ENCODE data around the gene SMPD3. TPM values are rescaled to one million over a fixed set of nuclear protein-coding genes. Genes with fewer than 3 reads are reported as not detected.
"Not testable (repeated sequence)": the region's sequence is repeated elsewhere in the genome, so short reads cannot be mapped to it uniquely, and the experiment has no call there.

SMPD3 gene
- total RNA-seq (under 1 TPM; 0.70 to 0.99 TPM), total RNA-seq (3.8 to 5.7 reads per million in 2 donors)

DNA sequence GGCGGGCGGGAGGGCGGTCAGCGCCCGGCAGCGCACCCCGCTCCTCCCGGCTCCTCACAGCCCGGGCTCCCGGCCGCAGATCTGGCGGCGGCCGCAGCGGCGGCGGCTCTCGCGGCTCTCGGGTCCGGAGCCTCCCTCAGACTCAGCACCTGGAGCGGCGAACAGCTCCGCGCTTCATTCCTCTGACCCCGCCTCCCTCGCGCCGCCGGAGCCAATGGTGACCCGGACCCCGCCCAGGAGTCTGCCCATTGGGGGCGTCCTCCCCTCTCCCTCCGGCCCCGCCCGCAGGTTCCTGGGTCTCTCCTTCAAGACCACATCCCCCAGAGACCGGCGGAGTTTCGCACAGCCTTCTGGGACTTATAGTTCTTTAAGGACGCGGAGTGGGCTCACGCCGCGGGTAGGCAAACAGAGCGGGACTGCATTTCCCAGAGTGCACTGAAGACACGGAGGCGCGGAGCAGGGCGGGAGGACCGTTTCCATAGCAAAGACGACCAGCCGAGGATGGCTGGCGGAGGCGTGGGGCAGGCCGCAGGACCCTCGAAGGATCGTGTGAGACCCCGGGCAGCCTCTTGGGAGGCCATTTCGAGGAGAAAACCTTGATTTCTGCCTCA, at the start of gene SMPD3:
Gene SMPD3, minus strand, starts transcription at position 149 of the 611 bp plus-strand sequence. CDS start 76,327 bp downstream, outside the sequence.
- Mint-ChIP-seq H3K27me3 (peaks cover 28% of the 10 kb centered on the region), H3K4me3 (peak within 1 kb of the TSS; percentile 77), H3K36me3 (ENCODE audit: low read depth) (no peaks in the 10 kb centered on the region), H3K4me1 (peaks cover 17% of the 10 kb centered on the region), H3K27ac (peak within 1 kb of the TSS; percentile 46)
- ATAC-seq (peak; percentile 98), DNase-seq (peak; percentile 94 to 98 (median 95))
- H3K9me3 ChIP-seq (ENCODE audit: control insufficient read depth, low read length, poor library complexity, severe bottlenecking), result no peaks in the 10 kb centered on the region

DNA sequence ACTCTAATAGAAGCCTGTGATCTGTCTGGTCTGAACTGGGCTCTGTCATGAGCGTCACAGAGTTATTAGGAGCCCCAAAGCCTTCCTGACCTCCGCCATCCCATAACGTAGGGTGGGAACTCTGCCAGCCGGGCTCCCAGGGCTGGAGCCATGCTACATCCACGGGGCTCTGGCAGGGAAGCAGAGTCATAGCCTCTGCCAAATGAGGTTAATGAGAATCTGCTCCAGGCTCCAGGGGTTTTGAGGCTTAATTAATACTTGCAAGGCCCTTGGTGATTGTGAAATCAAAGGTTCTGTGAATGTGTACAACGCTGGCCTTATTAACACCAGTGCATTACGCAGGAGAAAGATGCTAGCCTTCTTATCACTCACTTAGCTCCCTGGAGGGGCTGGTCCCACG, 48.4 kb upstream of the SMPD3 start:
- no peaks in the 10 kb centered on the region for H3K9me3 ChIP-seq (ENCODE audit: control insufficient read depth, low read length, poor library complexity, severe bottlenecking)
- no peaks in the 10 kb centered on the region for H3K36me3 Mint-ChIP-seq (ENCODE audit: low read depth)
- no peak for DNase-seq
- no peak overlapping the region for H3K27ac Mint-ChIP-seq
- H3K4me3 Mint-ChIP-seq, result no peak overlapping the region
- H3K4me1 Mint-ChIP-seq, result peaks cover 2% of the 10 kb centered on the region
- ATAC-seq, result no peak
- no peaks in the 10 kb centered on the region for H3K27me3 Mint-ChIP-seq

DNA sequence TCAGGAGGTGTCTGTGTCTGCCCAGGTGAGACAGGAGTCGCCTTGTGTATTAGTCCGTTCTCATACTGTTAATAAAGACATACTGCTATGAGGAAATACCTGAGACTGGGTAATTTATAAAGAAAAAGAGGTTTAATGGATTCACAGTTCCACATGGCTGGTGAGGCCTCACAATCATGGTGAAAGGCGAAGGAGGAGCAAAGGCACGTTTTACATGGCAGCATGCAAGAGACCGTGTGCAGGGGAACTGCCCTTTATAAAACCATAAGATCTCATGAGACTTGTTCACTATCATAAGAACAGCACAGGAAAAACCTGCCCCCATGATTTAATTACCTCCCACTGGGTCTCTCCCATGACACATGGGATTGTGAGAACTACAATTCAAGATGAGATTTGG, 46.0 kb upstream of the SMPD3 start:
- H3K9me3 ChIP-seq (ENCODE audit: control insufficient read depth, low read length, poor library complexity, severe bottlenecking); H3K27me3 Mint-ChIP-seq; ATAC-seq; H3K4me3 Mint-ChIP-seq; DNase-seq; H3K4me1 Mint-ChIP-seq; H3K27ac Mint-ChIP-seq; H3K36me3 Mint-ChIP-seq (ENCODE audit: low read depth): not testable (repeated sequence)

DNA sequence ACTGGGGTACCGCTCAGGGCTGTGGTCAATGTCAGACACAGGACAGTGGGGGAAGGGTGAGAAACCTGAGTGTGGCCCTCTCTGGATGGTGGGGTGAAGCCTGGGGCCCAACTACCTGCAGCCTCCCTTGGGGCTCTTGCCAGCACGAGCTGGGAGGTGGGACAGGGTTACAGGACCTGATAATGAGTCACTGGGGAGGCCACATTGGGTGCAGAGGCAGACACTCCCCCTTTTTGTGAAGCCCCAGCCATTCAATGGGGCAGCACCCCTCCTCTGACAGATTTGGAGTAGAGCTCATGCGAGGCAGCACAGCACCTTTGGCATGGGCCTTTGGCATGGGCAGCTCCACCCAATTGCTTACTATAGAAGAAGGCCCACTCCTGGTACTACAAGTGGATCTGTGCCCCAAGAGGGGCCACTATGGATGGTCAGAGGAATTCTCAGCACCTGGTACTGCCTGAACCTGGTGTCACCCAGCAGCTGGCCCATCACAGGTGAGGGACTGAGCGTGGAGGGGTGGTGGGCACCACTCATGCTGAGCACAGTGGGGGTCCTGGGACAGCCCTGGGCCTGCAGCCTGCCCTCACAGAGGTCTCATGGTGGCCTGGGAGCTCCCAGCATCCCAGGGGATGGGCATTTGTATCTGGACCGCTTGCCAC, 45.2 kb upstream of the SMPD3 start:
- H3K36me3 Mint-ChIP-seq (ENCODE audit: low read depth), result no peaks in the 10 kb centered on the region
- DNase-seq, result no peak
- H3K9me3 ChIP-seq (ENCODE audit: control insufficient read depth, low read length, poor library complexity, severe bottlenecking), result no peaks in the 10 kb centered on the region
- ATAC-seq, result no peak
- peaks cover 2% of the 10 kb centered on the region for H3K4me1 Mint-ChIP-seq
- no peak overlapping the region for H3K27ac Mint-ChIP-seq
- no peak overlapping the region for H3K4me3 Mint-ChIP-seq
- no peaks in the 10 kb centered on the region for H3K27me3 Mint-ChIP-seq

DNA sequence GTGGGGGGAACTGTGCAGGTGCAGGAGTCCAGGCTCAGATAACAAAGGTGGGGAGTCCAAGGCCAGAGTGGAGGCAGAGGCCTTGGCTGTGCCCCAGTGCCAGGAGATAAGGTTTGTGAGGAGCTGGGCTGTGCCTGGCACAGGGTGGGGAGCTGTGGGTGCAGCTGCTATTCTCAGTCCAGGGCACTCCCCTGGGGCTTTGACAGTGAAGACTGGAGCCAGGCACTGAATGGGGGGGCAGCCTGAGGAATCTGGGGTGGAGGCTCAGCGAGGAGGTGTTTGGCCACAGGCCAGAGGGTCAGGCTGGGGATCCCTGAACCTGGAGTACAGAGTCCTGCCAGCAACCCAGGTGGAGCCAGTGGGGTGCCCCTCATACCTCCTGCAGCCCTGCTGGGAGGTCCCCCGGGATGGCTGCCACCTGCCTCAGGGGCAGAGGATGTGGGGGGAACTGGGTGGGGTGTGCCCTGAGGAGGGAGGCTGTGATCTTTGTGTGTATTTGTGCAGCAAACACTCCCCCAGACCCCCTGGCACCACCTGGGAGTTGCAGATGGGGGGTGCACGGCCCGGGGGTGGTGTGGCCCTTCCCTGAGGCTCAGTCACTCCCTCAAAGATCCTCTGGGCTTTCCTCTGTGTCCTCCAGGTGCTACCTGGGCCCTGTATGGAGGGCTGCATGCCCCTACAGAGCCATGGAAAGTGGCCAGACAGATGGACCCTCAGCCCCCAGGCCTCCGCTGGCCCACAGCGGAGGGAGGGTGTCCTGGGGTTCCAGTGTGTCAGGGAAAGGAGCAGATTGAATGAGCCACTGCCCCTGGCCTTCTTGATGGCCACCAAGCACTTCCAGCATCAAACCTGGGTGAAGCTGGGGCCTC, 44.5 kb upstream of the SMPD3 start:
- H3K9me3 ChIP-seq (ENCODE audit: control insufficient read depth, low read length, poor library complexity, severe bottlenecking), result no peaks in the 10 kb centered on the region
- ATAC-seq (no peak), DNase-seq (no peak)
- peaks cover 2% of the 10 kb centered on the region for H3K4me1 Mint-ChIP-seq
- no peak overlapping the region for H3K27ac Mint-ChIP-seq
- H3K27me3 Mint-ChIP-seq, result no peaks in the 10 kb centered on the region
- H3K4me3 Mint-ChIP-seq, result no peak overlapping the region
- H3K36me3 Mint-ChIP-seq (ENCODE audit: low read depth), result no peaks in the 10 kb centered on the region

DNA sequence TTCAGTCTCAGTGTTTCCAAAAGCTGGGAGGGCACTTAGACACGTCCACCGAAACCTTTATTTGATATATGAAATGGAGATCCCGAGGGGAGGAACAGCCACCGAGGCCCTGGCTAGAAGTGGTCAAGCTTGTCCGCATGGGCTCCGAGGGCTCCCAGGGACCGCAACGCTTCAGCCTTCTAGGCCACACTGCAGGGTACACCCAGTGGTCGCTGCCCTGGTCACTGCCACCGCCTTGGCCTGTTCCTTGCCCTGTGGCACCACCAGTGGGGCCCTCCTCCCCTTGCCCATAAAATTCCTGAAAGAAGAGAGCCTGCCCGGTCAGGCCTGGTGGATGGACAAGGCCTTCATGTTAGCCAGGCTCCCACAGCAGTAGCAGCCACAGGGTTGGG, 43.8 kb upstream of the SMPD3 start:
- no peaks in the 10 kb centered on the region for H3K36me3 Mint-ChIP-seq (ENCODE audit: low read depth)
- no peak for DNase-seq
- no peak overlapping the region for H3K4me3 Mint-ChIP-seq
- no peak for ATAC-seq
- no peaks in the 10 kb centered on the region for H3K9me3 ChIP-seq (ENCODE audit: control insufficient read depth, low read length, poor library complexity, severe bottlenecking)
- H3K27ac Mint-ChIP-seq, result no peak overlapping the region
- no peaks in the 10 kb centered on the region for H3K27me3 Mint-ChIP-seq
- peaks cover under 1% of the 10 kb centered on the region for H3K4me1 Mint-ChIP-seq

DNA sequence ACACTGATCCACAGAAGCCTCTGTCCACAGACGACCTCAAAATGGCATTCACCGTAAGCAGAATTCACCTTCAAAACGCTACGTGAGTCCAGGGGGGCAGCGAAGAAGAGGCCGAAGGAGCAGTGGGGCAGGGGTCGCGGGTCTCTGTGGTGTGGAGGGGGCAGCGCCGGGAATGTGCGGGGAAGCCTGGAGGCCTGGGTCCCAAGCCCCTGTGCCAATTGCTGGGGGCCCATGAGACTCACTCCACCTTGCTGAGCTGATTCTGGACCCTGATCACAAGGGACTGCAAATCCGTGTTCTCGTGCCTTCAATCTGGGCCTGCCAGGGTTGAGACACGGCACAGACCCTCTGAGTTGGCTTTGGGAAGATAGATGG, 43.3 kb upstream of the SMPD3 start:
- ATAC-seq, result no peak
- no peaks in the 10 kb centered on the region for H3K27me3 Mint-ChIP-seq
- no peak overlapping the region for H3K4me3 Mint-ChIP-seq
- peaks cover 4% of the 10 kb centered on the region for H3K4me1 Mint-ChIP-seq
- H3K9me3 ChIP-seq (ENCODE audit: control insufficient read depth, low read length, poor library complexity, severe bottlenecking), result no peaks in the 10 kb centered on the region
- no peak overlapping the region for H3K27ac Mint-ChIP-seq
- no peak for DNase-seq
- no peaks in the 10 kb centered on the region for H3K36me3 Mint-ChIP-seq (ENCODE audit: low read depth)

DNA sequence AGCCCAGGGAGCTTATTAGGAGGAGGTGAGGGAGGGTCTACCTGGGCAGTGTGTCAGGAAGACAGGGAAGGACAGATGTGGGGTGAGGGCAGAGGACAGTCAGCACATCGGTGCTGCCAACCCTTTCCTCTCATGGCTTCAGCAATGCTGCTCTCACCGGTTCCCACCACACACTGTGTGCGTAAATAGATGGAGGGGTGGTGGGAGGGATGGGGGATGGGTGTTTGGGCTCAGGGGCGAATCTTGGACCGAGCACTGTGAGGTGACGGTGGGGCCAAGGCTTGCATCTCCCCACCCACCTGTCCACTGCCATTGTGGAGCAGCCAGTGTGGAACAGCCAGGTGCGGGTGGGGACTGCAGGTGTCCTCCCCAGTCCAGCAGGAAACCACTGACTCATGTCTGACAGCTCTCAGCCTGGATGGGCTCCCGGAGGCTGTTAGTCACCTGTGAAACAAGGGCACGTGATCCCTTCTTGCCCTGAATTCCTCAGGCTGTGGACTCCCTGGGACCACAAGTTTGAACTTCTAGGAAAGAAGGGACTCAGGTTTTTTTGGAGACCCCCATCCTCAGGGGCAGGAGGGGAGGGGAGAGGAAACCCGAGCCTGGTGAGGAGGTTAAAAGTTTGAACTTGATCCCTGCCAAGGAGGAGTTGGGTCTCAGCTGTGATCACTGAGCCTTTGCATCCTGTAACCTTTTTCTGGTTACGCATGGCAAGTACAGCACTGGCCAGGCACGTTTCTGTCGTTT, 42.7 kb upstream of the SMPD3 start:
- Mint-ChIP-seq H3K27me3 (no peaks in the 10 kb centered on the region), H3K4me1 (peaks cover 4% of the 10 kb centered on the region), H3K36me3 (ENCODE audit: low read depth) (no peaks in the 10 kb centered on the region), H3K4me3 (no peak overlapping the region), H3K27ac (no peak overlapping the region)
- no peak for DNase-seq
- no peaks in the 10 kb centered on the region for H3K9me3 ChIP-seq (ENCODE audit: control insufficient read depth, low read length, poor library complexity, severe bottlenecking)
- ATAC-seq, result no peak

DNA sequence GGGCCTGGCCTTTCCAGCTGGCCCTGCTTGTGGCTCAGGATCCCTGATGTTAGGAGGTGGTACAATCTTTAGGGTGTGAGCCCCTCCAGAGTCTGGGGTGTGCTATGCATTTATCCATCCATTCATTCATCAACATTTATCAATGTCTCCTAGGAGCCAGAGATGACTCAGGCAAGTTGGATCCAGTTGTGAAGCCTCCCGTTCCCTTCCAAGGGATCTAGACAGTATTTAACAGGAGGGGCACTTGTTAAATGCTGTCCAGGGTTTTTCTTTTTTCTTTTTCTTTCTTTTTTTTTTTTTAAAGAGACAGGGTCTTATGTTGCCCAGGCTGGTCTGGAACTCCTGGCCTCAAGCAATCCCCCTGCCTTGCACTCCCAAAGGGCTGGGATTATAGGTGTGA, 42.0 kb upstream of the SMPD3 start:
- DNase-seq (no peak), ATAC-seq (no peak)

DNA sequence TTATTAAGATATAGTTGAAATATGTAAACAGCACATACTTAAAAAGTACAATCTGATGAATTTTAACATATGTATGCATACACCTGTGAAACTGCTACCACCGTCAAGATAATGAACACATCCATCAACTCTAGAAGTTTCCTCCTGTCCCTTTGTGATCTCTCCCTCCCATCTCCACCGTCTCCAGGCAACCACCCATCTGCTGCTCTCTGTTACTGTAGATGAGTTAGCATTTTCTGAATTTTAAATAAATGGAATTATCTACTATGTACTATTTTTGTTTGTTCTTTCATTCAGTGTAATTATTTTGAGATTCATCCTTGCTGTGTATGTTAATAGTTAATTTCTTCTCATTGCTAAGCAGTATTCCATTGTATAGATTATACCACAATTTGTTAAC, 40.2 kb upstream of the SMPD3 start:
- H3K27ac Mint-ChIP-seq, result no peak overlapping the region
- ATAC-seq (no peak), DNase-seq (no peak)
- H3K4me3 Mint-ChIP-seq, result no peak overlapping the region
- peaks cover 6% of the 10 kb centered on the region for H3K4me1 Mint-ChIP-seq
- H3K36me3 Mint-ChIP-seq (ENCODE audit: low read depth), result no peaks in the 10 kb centered on the region
- H3K9me3 ChIP-seq (ENCODE audit: control insufficient read depth, low read length, poor library complexity, severe bottlenecking), result no peaks in the 10 kb centered on the region
- H3K27me3 Mint-ChIP-seq, result peaks cover 4% of the 10 kb centered on the region

More for the DNA sequence above, 42.0 kb upstream of the SMPD3 start:
- no peaks in the 10 kb centered on the region for H3K27me3 Mint-ChIP-seq
- no peaks in the 10 kb centered on the region for H3K36me3 Mint-ChIP-seq (ENCODE audit: low read depth)
- H3K9me3 ChIP-seq (ENCODE audit: control insufficient read depth, low read length, poor library complexity, severe bottlenecking), result no peaks in the 10 kb centered on the region
- H3K4me3 Mint-ChIP-seq, result no peak overlapping the region
- no peak overlapping the region for H3K27ac Mint-ChIP-seq
- H3K4me1 Mint-ChIP-seq, result peaks cover 6% of the 10 kb centered on the region

DNA sequence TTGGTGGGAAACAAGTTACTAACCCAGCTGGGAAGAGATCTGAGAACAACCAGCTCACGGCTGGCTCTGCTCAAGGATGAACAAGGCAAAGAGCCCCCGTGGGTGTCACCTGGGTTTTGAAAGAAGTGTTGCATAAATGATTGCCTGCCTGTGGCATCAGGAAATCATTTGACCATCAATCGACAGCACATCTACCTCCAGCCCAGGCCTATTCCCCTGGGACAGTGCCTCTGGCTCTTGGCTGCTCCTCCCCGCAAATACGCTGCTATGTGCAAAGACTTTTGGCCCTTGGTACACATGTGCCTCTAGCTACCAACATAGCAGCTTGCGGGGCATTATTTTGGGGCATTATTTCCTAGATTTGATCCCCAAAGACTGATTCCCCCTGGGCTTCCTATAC, 39.4 kb upstream of the SMPD3 start:
- no peak for DNase-seq
- no peak for ATAC-seq
- peaks cover 6% of the 10 kb centered on the region for H3K4me1 Mint-ChIP-seq

DNA sequence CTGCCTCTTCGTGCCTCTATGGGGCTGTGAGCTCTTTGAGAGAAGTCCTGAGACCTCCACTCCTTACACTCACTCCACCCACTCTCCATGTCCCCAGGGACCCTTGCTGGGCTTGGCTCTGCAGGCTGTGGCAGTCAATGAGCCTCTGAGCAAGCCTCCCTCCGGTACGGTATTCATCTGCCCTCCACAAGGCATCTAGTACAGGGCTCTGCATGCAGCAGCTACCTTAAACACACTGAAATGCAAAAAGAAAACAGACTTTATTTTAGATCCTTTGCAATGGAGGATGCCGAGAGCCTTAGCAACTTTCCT, 38.9 kb upstream of the SMPD3 start:
- ATAC-seq, result no peak
- H3K9me3 ChIP-seq (ENCODE audit: control insufficient read depth, low read length, poor library complexity, severe bottlenecking), result peaks cover 2% of the 10 kb centered on the region
- H3K4me1 Mint-ChIP-seq, result peaks cover 6% of the 10 kb centered on the region
- H3K27me3 Mint-ChIP-seq, result peaks cover 4% of the 10 kb centered on the region
- H3K27ac Mint-ChIP-seq, result no peak overlapping the region
- peaks cover 3% of the 10 kb centered on the region for H3K36me3 Mint-ChIP-seq (ENCODE audit: low read depth)
- no peak overlapping the region for H3K4me3 Mint-ChIP-seq
- DNase-seq, result no peak

More for the DNA sequence above, 39.4 kb upstream of the SMPD3 start:
- Mint-ChIP-seq H3K27ac (no peak overlapping the region), H3K36me3 (ENCODE audit: low read depth) (peaks cover 3% of the 10 kb centered on the region), H3K27me3 (peaks cover 4% of the 10 kb centered on the region), H3K4me3 (no peak overlapping the region)
- H3K9me3 ChIP-seq (ENCODE audit: control insufficient read depth, low read length, poor library complexity, severe bottlenecking), result peaks cover 2% of the 10 kb centered on the region

Data from T-helper 17 cell (primary cell).